CD4-positive, alpha-beta T cell treated with Interleukin-4 for 4 hours (primary cell): ENCODE data around the gene XYLT1.

Experiments
- DNase-seq: peaks from one replicate; pipeline ENCODE4 v3.0.0-alpha.2; 2020

XYLT1 gene

GRCh38 chr16:17395849-17396480 lies 74.8 kb downstream of the XYLT1 start:
- no peak for DNase-seq

GRCh38 chr16:17392857-17393692 lies 77.7 kb downstream of the XYLT1 start:
- DNase-seq = no peak

- no peak for DNase-seq
These were observed 78.5 kb downstream of the XYLT1 start for GRCh38 chr16:17392127-17392856.

DNA sequence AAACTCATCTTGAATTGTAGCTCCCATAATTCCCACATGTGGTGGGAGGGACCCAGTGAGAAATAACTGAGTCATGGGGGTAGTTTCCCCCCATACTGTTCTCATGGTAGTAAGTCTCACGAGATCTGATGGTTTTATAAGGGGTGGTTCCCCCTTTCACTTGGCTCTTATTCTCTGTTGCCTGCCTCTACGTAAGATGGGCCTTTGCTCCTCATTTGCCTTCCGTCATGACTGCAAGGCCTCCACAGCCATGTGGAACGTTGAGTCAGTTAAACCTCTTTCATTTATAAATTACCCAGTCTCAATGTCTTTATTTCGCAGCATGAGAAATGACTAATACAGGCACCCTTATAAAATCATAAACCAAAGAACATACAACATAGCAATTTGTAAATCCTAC lies 79.0 kb downstream of the XYLT1 start:
- DNase-seq = no peak

- DNase-seq = no peak
These were observed 81.4 kb downstream of the XYLT1 start for GRCh38 chr16:17389384-17389783.

GRCh38 chr16:17387256-17387655 lies 83.5 kb downstream of the XYLT1 start:
- DNase-seq = no peak

- DNase-seq = no peak
These were observed 84.5 kb downstream of the XYLT1 start for GRCh38 chr16:17386229-17386628.

DNA sequence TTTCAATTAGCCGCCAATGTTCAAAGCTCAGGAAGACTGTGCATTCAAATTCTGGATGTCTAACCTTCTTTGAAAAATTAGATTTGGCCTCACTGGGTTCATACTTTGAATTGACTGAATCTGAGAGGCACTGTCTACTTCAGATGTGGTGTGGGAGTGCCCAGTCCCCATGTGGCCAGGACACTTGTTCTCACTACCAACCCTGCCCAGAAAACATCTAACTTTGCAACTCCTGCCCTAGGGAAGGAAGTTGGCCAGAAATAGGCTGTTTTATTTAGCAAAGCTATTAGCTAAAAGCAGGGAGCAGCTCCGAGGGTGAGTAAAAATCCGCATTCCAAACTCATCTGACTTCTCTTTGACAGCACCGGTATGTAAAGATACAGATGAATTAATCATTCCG lies 86.3 kb downstream of the XYLT1 start:
- DNase-seq = no peak

GRCh38 chr16:17382949-17383863 lies 87.6 kb downstream of the XYLT1 start:
- DNase-seq = no peak

- DNase-seq = no peak
These were observed 88.2 kb downstream of the XYLT1 start for GRCh38 chr16:17382514-17382913.

DNA sequence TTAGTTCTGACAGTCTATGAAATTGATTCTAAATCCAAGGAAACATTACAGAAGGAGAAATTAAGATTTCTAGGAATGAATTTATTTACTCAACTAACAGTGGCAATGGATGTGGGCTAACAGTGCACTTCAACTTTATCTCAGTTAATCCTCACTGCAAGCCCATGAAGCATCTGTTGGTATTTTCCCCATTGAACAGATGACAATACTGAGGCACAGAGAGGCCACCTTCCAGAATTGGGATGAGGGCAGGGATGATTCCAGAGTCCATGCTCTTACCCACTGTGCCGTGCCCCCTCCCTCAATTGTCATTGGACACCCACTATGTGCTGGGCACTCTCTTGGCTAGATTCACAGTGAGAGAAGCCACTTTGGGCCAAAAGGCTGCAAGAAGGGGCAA lies 89.0 kb downstream of the XYLT1 start:
- no peak for DNase-seq

DNA sequence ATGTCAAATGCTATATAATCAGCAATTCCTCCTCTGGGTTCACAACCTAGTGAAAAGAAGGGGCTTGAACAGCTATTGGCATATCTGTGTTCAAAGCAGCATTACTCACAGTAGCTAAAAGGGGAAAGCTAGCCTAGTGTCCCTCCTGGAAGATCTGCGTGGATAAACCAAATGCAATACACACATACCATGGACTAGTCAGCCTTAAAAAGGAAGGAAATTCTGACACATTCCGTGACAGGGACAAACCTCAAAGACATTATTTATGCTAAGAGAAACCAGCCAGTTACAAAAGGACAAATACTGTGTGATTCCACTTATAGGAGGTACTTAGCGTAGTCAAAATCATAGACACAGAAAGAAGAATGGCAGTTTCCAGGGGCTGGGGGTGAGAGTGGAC lies 90.1 kb downstream of the XYLT1 start:
- no peak for DNase-seq

GRCh38 chr16:17379121-17379571 lies 91.6 kb downstream of the XYLT1 start:
- no peak for DNase-seq

DNA sequence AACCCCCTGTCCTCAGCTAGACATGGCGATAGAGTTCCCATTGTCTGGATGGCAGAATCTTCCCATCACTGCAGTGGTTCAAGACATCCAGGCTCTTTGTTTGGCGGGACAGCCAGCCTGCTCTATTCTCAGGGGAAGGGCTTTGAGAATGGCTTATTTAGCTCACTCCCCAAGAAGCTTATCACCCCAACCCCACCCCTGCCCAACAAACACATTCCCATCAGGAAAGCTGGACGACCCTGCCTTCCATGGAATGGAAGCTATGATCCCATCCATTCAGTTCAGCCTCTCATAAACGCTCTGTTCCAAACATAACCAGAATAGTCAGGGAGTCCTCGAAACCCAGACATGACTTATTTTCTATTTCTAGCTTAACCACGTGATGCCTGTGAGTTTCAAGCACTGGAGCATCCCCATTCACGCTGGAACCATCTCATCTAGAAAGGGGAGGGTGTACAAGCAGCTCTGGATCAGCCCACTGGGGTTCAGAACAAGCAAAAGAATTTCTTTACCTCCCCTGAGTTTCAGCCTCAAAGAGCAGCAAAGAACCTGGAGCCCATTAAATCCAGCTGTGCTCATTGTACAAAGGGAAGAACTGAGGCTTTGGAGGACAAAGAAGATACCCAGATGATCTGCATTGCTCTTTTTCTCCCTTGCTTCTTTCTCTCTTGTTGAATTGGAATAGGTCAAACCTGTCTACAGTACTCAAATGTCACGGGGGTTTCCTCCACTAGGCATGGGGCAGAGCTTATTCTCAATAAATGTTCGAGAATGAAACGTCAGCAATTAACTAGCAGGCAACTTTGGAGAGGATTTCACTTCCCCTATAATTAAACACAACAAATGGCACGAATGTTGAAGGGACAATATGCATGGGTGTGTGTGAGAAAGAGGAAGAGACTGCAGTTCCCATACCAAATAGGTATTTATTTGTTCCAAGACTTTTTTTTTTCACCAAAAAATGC lies 93.1 kb downstream of the XYLT1 start:
- no peak for DNase-seq

- DNase-seq = no peak
These were observed 95.1 kb downstream of the XYLT1 start for GRCh38 chr16:17375461-17376304.

DNA sequence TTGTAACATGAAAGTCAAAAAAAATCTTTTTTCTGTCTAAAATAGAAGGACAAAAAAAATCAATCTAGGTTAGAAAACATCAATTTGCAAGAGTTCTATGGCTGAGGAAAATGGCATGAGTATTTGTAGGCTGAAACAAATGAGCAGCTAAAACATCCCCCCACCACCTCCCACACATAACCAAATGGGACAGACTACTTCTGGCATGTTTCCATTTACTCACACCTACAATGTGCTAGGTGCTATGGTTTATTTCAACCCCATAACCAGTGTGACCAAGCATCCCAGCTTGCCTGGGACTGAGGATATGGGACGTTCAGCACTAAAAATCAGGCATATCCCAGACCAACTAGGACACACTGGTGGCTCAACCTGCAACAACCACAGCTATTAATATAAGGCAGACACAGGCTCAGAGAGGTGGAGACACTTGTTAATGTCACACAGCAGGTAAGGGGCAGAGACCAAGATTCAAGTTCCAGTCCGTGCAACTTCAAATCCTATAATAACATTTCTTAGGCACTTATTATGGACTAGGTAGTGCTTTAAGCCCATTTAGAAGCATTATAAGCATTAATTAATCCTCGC lies 96.0 kb downstream of the XYLT1 start:
- DNase-seq = no peak

DNA sequence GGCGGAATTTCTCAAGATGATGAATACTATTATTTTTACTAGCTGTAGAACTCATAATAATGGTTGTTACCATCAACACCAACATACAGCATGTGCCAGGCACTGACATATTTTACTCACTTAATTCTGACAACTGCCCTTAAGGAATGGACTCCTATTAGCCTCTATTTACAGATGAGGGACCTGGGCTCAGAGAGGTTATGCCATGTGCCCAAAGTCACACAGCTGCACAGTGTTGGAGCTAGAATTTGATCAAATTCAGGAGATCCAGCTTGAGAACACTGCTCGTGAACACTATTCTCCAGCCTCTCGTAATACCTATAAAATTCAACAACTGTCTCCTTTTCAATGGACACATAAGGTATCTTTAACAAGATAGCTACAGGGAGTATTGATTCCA lies 97.2 kb downstream of the XYLT1 start:
- no peak for DNase-seq

- DNase-seq = no peak
These were observed 98.4 kb downstream of the XYLT1 start for GRCh38 chr16:17372386-17372785.

GRCh38 chr16:17371299-17371698 lies 99.5 kb downstream of the XYLT1 start:
- no peak for DNase-seq

GRCh38 chr16:17370731-17371285 lies 100.0 kb downstream of the XYLT1 start:
- no peak for DNase-seq
